Transverse colon (tissue), 4 donors: ENCODE results near the gene TMEM212. TPM values are rescaled to one million over a fixed set of nuclear protein-coding genes. Genes with fewer than 3 reads are reported as not detected.

Experiments
- DNase-seq: peaks from one replicate; pipeline ENCODE4 v3.0.0-alpha.2; 2019
- H3K27ac ChIP-seq, 4 donors: fragments of 200-600 bp; sonication (generic); 2 replicates each; pipeline ENCODE4 v1.5.1; 2016 to 2018; ENCODE audit warnings: inconsistent platforms in 4 of 4
- H3K27me3 ChIP-seq: fragments of 200-600 bp; sonication (generic); 2 replicates; pipeline ENCODE4 v1.5.1; 2017; ENCODE audit warnings: inconsistent platforms
- H3K36me3 ChIP-seq, 4 donors: fragments of 200-600 bp; sonication (generic); 2 replicates each; pipeline ENCODE4 v1.5.1; 2017 to 2019; ENCODE audit warnings: inconsistent platforms in 4 of 4
- H3K4me1 ChIP-seq, 4 donors: fragments of 200-600 bp; sonication (generic); 2 replicates each; pipeline ENCODE4 v1.5.1; 2017 to 2020; ENCODE audit warnings: inconsistent platforms in 4 of 4
- H3K4me3 ChIP-seq, 4 donors: fragments of 200-600 bp; sonication (generic); 1 replicate in 1 of 4; 2 replicates in 3 of 4; pipeline versions ENCODE4 v1.5.1 to v1.6.1; 2017 to 2019; ENCODE audit warnings: inconsistent platforms in 4 of 4
- H3K9me3 ChIP-seq, 2 donors: fragments of 200-600 bp; sonication (generic); 2 replicates each; pipeline ENCODE4 v1.5.1; 2017 to 2019; ENCODE audit warnings: inconsistent platforms in 2 of 2
- CTCF ChIP-seq, 5 experiments: fragments of 200-600 bp in 3 of 5; fragments of 450-650 bp in 2 of 5; sonication (generic) in 3 of 5; IDR thresholded peaks; 1 replicate in 2 of 5; 2 replicates in 3 of 5; pipeline ENCODE4 v1.5.1; 2016 to 2017; ENCODE audit warnings: antibody characterized with exemption in 5 of 5, inconsistent platforms in 3 of 5, mild to moderate bottlenecking in 2 of 5, moderate library complexity in 1 of 5
- EP300 ChIP-seq: sonication (generic); formaldehyde crosslinking; IDR thresholded peaks from one replicate; pipeline ENCODE4 v1.6.1; 2017; ENCODE audit warnings: antibody characterized with exemption, low read depth
- POLR2A ChIP-seq: fragments of 450-650 bp; IDR thresholded peaks from one replicate; pipeline ENCODE4 v1.6.1; 2016; ENCODE audit warnings: antibody characterized with exemption, mild to moderate bottlenecking, moderate library complexity
- POLR2AphosphoS5 ChIP-seq, 3 donors: sonication (generic); formaldehyde crosslinking; IDR thresholded peaks; one replicate each; pipeline ENCODE4 v1.6.1; 2016; ENCODE audit warnings: antibody characterized with exemption in 3 of 3
- WGBS, 2 donors: methylation state at CpG; one replicate each; pipeline ENCODE4 v1.1.5; 2018; ENCODE audit warnings: low coverage in 1 of 2; 5-methylcytosine and 5-hydroxymethylcytosine counted together
- in situ Hi-C, 4 donors: fragments of 200-750 bp; cut with MboI; loops; one replicate each; pipeline versions ENCODE4 v1.15.0 to v1.15.1; 2017; ENCODE audit warnings: low sequenced_read_pairs in 3 of 4, low pct_ligation_motif_present in 1 of 4, low pct_unique_long_range_greater_than_20kb in 1 of 4
- intact Hi-C: fragments of 100-400 bp; cut with DNase I; formaldehyde crosslinking; loops from one replicate; pipeline ENCODE4 v1.15.1; 2023; ENCODE audit warnings: low total_unique reads
- total RNA-seq, 4 donors: library from RNA; depleted of rRNA; stranded (reverse); fragments of >200 nt; gene quantifications; one replicate each; pipeline ENCODE4 v1.1.0, GENCODE V29; 2016

The TMEM212 gene
- total RNA-seq, 4 donors from 2014 or later = not detected

GRCh38 chr3:171825222-171825828, 17.8 kb upstream of the TMEM212 start:
- intact Hi-C loops = no loop called here
- in situ Hi-C loops = loop anchor here in 2 of 4 donors (25.0 kb wide), 2 partner anchors 188 to 512 kb away; no protein-coding TSS in a partner anchor
- TF ChIP-seq POLR2AphosphoS5 (IDR thresholded peaks at IDR 0.05) (peak in 2 of 3 donors; percentile 21 to 30), POLR2A (no peak), CTCF (IDR thresholded peaks at IDR 0.05) (no peak)
- no peaks in the 10 kb centered on the region for H3K9me3 ChIP-seq
- WGBS, 2 donors = 80 to 83% methylated on average over 4 to 5 of the region's 5 CpGs
- H3K4me1 ChIP-seq = peaks cover 0 to 15% (median 0%) of the 10 kb centered on the region in 4 donors
- H3K36me3 ChIP-seq = no peaks in the 10 kb centered on the region
- H3K27ac ChIP-seq = peak overlapping the region in 3 of 4 donors; percentile 9 to 58 (median 36)
- H3K27me3 ChIP-seq = no peaks in the 10 kb centered on the region
- H3K4me3 ChIP-seq = no peak overlapping the region
- no peak for DNase-seq

GRCh38 chr3:171827385-171827784, 15.8 kb upstream of the TMEM212 start:
- 83 to 92% methylated on average over 1 to 3 of the region's 3 CpGs for WGBS, 2 donors
- no peaks in the 10 kb centered on the region for H3K9me3 ChIP-seq
- H3K27ac ChIP-seq = no peak overlapping the region
- H3K4me1 ChIP-seq = peaks cover 0 to 18% (median 0%) of the 10 kb centered on the region in 4 donors
- in situ Hi-C loops = loop anchor here in 2 of 4 donors (25.0 kb wide), 2 partner anchors 190 to 510 kb away; no protein-coding TSS in a partner anchor
- H3K36me3 ChIP-seq = no peaks in the 10 kb centered on the region
- H3K27me3 ChIP-seq = no peaks in the 10 kb centered on the region
- no peak overlapping the region for H3K4me3 ChIP-seq
- no peak for TF ChIP-seq EP300
- no peak for TF ChIP-seq POLR2AphosphoS5 (IDR thresholded peaks at IDR 0.05)
- TF ChIP-seq POLR2A = no peak
- no peak for TF ChIP-seq CTCF (IDR thresholded peaks at IDR 0.05)
- no peak for DNase-seq
- intact Hi-C loops = no loop called here

GRCh38 chr3:171827836-171828458, 15.2 kb upstream of the TMEM212 start:
- Histone ChIP-seq H3K27ac (no peak overlapping the region), H3K4me1 (peaks cover 0 to 18% (median 0%) of the 10 kb centered on the region in 4 donors), H3K36me3 (no peaks in the 10 kb centered on the region), H3K27me3 (no peaks in the 10 kb centered on the region), H3K9me3 (no peaks in the 10 kb centered on the region), H3K4me3 (no peak overlapping the region)
- TF ChIP-seq CTCF (IDR thresholded peaks at IDR 0.05) (no peak), POLR2AphosphoS5 (IDR thresholded peaks at IDR 0.05) (no peak), POLR2A (no peak), EP300 (no peak)
- WGBS, 2 donors = 74 to 75% methylated on average over 6 to 10 of the region's 10 CpGs
- in situ Hi-C loops = loop anchor here in 2 of 4 donors (25.0 kb wide), 2 partner anchors 191 to 509 kb away; no protein-coding TSS in a partner anchor
- no peak for DNase-seq
- intact Hi-C loops = no loop called here

GRCh38 chr3:171828902-171829770, 14.0 kb upstream of the TMEM212 start:
- 79 to 93% methylated on average over 4 to 5 of the region's 5 CpGs for WGBS, 2 donors

More at GRCh38 chr3:171828902-171829770, 14.0 kb upstream of the TMEM212 start:
- in situ Hi-C loops (loop anchor here in 2 of 4 donors (25.0 kb wide), 2 partner anchors 192 to 508 kb away; no protein-coding TSS in a partner anchor), intact Hi-C loops (no loop called here)
- H3K9me3 ChIP-seq = no peaks in the 10 kb centered on the region
- TF ChIP-seq EP300 (no peak), POLR2A (no peak), CTCF (IDR thresholded peaks at IDR 0.05) (no peak), POLR2AphosphoS5 (IDR thresholded peaks at IDR 0.05) (no peak)
- H3K36me3 ChIP-seq = no peaks in the 10 kb centered on the region
- H3K27me3 ChIP-seq = no peaks in the 10 kb centered on the region
- H3K27ac ChIP-seq = peak overlapping the region; percentile 29 to 47 (median 40)
- no peak for DNase-seq
- H3K4me1 ChIP-seq = peaks cover 0 to 24% (median 3%) of the 10 kb centered on the region in 4 donors
- H3K4me3 ChIP-seq = no peak overlapping the region
